ENCODE results near the gene MAPKAPK2. TPM values are rescaled to one million over a fixed set of nuclear protein-coding genes. Genes with fewer than 3 reads are reported as not detected.

MAPKAPK2 gene
- total RNA-seq, 1 donor from 2014 or later: 73.3 TPM

GRCh38 chr1:206700445-206701036 is 15.8 kb downstream of the MAPKAPK2 start:
- intact Hi-C loops (cut with micrococcal nuclease): no loop called here

GRCh38 chr1:206702260-206702659 is 17.6 kb downstream of the MAPKAPK2 start:
- intact Hi-C loops (cut with micrococcal nuclease): loop anchor here (2.0 kb wide), 2 partner anchors 15 kb away; no protein-coding TSS in a partner anchor

GRCh38 chr1:206702803-206703202 is 18.1 kb downstream of the MAPKAPK2 start:
- intact Hi-C loops (cut with micrococcal nuclease): loop anchor here (2.0 kb wide), 2 partner anchors 14 to 16 kb away; no protein-coding TSS in a partner anchor

- intact Hi-C loops (cut with micrococcal nuclease): loop anchor here (2.0 kb wide), 2 partner anchors 13 to 17 kb away; no protein-coding TSS in a partner anchor
Measured at GRCh38 chr1:206703661-206704060, 19.0 kb downstream of the MAPKAPK2 start.

GRCh38 chr1:206704226-206704625 is 19.5 kb downstream of the MAPKAPK2 start:
- intact Hi-C loops (cut with micrococcal nuclease): no loop called here

- intact Hi-C loops (cut with micrococcal nuclease): no loop called here
Measured at GRCh38 chr1:206705191-206705590, 20.5 kb downstream of the MAPKAPK2 start.

GRCh38 chr1:206705726-206706297 is 21.1 kb downstream of the MAPKAPK2 start:
- intact Hi-C loops (cut with micrococcal nuclease): no loop called here

GRCh38 chr1:206706298-206706791 is 21.6 kb downstream of the MAPKAPK2 start:
- intact Hi-C loops (cut with micrococcal nuclease): no loop called here

- intact Hi-C loops (cut with micrococcal nuclease): no loop called here
Measured at GRCh38 chr1:206706806-206707366, 22.2 kb downstream of the MAPKAPK2 start.

- intact Hi-C loops (cut with micrococcal nuclease): no loop called here
Measured at GRCh38 chr1:206708058-206708457, 23.4 kb downstream of the MAPKAPK2 start.

- intact Hi-C loops (cut with micrococcal nuclease): no loop called here
Measured at GRCh38 chr1:206708882-206709281, 24.2 kb downstream of the MAPKAPK2 start.

GRCh38 chr1:206709322-206709721 is 24.6 kb downstream of the MAPKAPK2 start:
- intact Hi-C loops (cut with micrococcal nuclease): no loop called here

GRCh38 chr1:206709772-206710459 is 25.2 kb downstream of the MAPKAPK2 start:
- intact Hi-C loops (cut with micrococcal nuclease): no loop called here

GRCh38 chr1:206710460-206710823 is 25.7 kb downstream of the MAPKAPK2 start:
- intact Hi-C loops (cut with micrococcal nuclease): no loop called here

- intact Hi-C loops (cut with micrococcal nuclease): no loop called here
Measured at GRCh38 chr1:206713070-206713469, 28.4 kb downstream of the MAPKAPK2 start.

GRCh38 chr1:206713910-206714312 is 29.2 kb downstream of the MAPKAPK2 start:
- intact Hi-C loops (cut with micrococcal nuclease): no loop called here

- intact Hi-C loops (cut with micrococcal nuclease): no loop called here
Measured at GRCh38 chr1:206714331-206715058, 29.8 kb downstream of the MAPKAPK2 start.

GRCh38 chr1:206715120-206715519 is 30.4 kb downstream of the MAPKAPK2 start:
- intact Hi-C loops (cut with micrococcal nuclease): no loop called here

- intact Hi-C loops (cut with micrococcal nuclease): loop anchor here (2.0 kb wide), 2 partner anchors 13 to 29 kb away; no protein-coding TSS in a partner anchor
Measured at GRCh38 chr1:206715552-206716158, 30.9 kb downstream of the MAPKAPK2 start.

GRCh38 chr1:206716159-206716869 is 31.6 kb downstream of the MAPKAPK2 start:
- intact Hi-C loops (cut with micrococcal nuclease): loop anchor here (2.0 kb wide), 2 partner anchors 14 to 30 kb away; no protein-coding TSS in a partner anchor

Data from T-helper 2 cell treated with Interferon-gamma antibody and Interleukin-4, amounts not matched to agents 100 ng/mL and 5 ng/mL, for 36 hours (primary cell).